Loucy (cell line): ENCODE data around the gene SH3BP1.

Experiments used
- H2AFZ ChIP-seq: fragments of 200-600 bp; sonication (generic); 2 replicates; pipeline ENCODE4 v1.6.0; 2016; ENCODE audit warnings: antibody characterized with exemption, mild to moderate bottlenecking, low read length, moderate library complexity
- H3F3A ChIP-seq: fragments of 200-600 bp; 2 replicates; pipeline ENCODE4 v1.6.0; 2016; ENCODE audit warnings: antibody characterized with exemption, low read depth, mild to moderate bottlenecking
- H3K27me3 ChIP-seq: fragments of 200-600 bp; sonication (generic); 2 replicates; pipeline ENCODE4 v1.6.1; 2014; ENCODE audit warnings: low read length, mild to moderate bottlenecking; ENCODE audit not compliant: insufficient read depth, poor library complexity, severe bottlenecking
- H3K36me3 ChIP-seq: fragments of 200-600 bp; sonication (generic); 2 replicates; pipeline ENCODE4 v1.6.1; 2016; ENCODE audit warnings: low read length; ENCODE audit not compliant: insufficient read depth
- H3K4me1 ChIP-seq: fragments of 200-600 bp; sonication (generic); 2 replicates; pipeline ENCODE4 v1.5.1; 2014; ENCODE audit warnings: low read length, mild to moderate bottlenecking; ENCODE audit not compliant: insufficient read depth, poor library complexity, severe bottlenecking
- H3K4me2 ChIP-seq: fragments of 200-600 bp; sonication (generic); 2 replicates; pipeline ENCODE4 v1.6.0; 2014; ENCODE audit warnings: antibody characterized with exemption, low read length, low read depth, mild to moderate bottlenecking; ENCODE audit not compliant: poor library complexity, severe bottlenecking
- H3K4me3 ChIP-seq: fragments of 200-600 bp; sonication (generic); 2 replicates; pipeline ENCODE4 v1.5.1; 2014; ENCODE audit warnings: low read length, mild to moderate bottlenecking, mixed read lengths; ENCODE audit not compliant: poor library complexity, severe bottlenecking
- H3K79me2 ChIP-seq: fragments of 200-600 bp; sonication (generic); 2 replicates; pipeline ENCODE4 v1.6.1; 2014; ENCODE audit warnings: low read length; ENCODE audit not compliant: insufficient read depth
- H3K9ac ChIP-seq: fragments of 200-600 bp; sonication (generic); 2 replicates; pipeline ENCODE4 v1.6.0; 2014; ENCODE audit warnings: mild to moderate bottlenecking, low read depth, low read length, moderate library complexity; ENCODE audit not compliant: poor library complexity, severe bottlenecking
- H3K9me2 ChIP-seq: fragments of 200-600 bp; sonication (generic); replicated peaks from 2 replicates; pipeline ENCODE4 v1.6.1; 2016; ENCODE audit warnings: low read depth, low read length, mixed read lengths
- H3K9me3 ChIP-seq: fragments of 200-600 bp; sonication (generic); 2 replicates; pipeline ENCODE4 v1.6.1; 2014; ENCODE audit warnings: mild to moderate bottlenecking, antibody characterized with exemption, low read length, low read depth; ENCODE audit not compliant: insufficient read depth
- H4K20me1 ChIP-seq: fragments of 200-600 bp; sonication (generic); 2 replicates; pipeline ENCODE4 v1.6.0; 2014; ENCODE audit warnings: antibody characterized with exemption, low read length, mild to moderate bottlenecking; ENCODE audit not compliant: insufficient read depth, poor library complexity, severe bottlenecking
- EZH2phosphoT487 ChIP-seq: fragments of 200-600 bp; IDR thresholded peaks from 2 replicates; pipeline ENCODE4 v1.6.1; 2018; ENCODE audit warnings: antibody characterized with exemption, mild to moderate bottlenecking, moderate library complexity, borderline replicate concordance
- TF ChIP-seq, protein P1 (sequence below): fragments of 200-600 bp; sonication (generic); conservative IDR thresholded peaks from 2 replicates; pipeline ENCODE4 v1.5.1; 2014; ENCODE audit warnings: mild to moderate bottlenecking, antibody characterized with exemption, low read length

The SH3BP1 gene

DNA sequence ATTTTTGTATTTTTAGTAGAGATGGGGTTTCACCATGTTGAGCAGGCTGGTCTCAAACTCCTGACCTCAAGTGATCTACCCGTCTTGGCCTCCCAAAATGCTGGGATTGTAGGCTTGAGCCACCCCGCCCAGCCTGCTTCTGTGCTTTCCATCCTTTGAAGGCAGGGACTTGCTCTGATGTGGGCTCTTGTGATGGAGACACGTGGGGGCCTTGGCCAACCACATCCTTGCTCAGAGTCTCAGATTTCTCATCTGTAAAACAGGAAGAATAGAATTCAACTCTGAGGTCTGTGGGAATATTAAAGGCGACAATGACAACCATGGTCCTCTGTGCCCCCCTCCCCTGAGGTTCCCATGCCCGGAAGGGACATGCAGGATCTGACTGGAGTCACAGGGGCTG, 34.6 kb upstream of the SH3BP1 start:
- Histone ChIP-seq H2AFZ (no peak overlapping the region), H3K27me3 (no peaks in the 10 kb centered on the region), H3K9me2 (no peaks in the 10 kb centered on the region), H3K79me2 (peaks cover 9% of the 10 kb centered on the region), H3K4me2 (peak overlapping the region; percentile 57), H4K20me1 (peaks cover 8% of the 10 kb centered on the region), H3K9ac (no peak overlapping the region), H3K9me3 (no peaks in the 10 kb centered on the region), H3F3A (no peaks in the 10 kb centered on the region), H3K4me1 (peaks cover 16% of the 10 kb centered on the region), H3K4me3 (peak overlapping the region; percentile 12), H3K36me3 (no peaks in the 10 kb centered on the region)
- TF ChIP-seq EZH2phosphoT487: no peak
- TF ChIP-seq, protein P1, sequence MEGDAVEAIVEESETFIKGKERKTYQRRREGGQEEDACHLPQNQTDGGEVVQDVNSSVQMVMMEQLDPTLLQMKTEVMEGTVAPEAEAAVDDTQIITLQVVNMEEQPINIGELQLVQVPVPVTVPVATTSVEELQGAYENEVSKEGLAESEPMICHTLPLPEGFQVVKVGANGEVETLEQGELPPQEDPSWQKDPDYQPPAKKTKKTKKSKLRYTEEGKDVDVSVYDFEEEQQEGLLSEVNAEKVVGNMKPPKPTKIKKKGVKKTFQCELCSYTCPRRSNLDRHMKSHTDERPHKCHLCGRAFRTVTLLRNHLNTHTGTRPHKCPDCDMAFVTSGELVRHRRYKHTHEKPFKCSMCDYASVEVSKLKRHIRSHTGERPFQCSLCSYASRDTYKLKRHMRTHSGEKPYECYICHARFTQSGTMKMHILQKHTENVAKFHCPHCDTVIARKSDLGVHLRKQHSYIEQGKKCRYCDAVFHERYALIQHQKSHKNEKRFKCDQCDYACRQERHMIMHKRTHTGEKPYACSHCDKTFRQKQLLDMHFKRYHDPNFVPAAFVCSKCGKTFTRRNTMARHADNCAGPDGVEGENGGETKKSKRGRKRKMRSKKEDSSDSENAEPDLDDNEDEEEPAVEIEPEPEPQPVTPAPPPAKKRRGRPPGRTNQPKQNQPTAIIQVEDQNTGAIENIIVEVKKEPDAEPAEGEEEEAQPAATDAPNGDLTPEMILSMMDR: no peak

DNA sequence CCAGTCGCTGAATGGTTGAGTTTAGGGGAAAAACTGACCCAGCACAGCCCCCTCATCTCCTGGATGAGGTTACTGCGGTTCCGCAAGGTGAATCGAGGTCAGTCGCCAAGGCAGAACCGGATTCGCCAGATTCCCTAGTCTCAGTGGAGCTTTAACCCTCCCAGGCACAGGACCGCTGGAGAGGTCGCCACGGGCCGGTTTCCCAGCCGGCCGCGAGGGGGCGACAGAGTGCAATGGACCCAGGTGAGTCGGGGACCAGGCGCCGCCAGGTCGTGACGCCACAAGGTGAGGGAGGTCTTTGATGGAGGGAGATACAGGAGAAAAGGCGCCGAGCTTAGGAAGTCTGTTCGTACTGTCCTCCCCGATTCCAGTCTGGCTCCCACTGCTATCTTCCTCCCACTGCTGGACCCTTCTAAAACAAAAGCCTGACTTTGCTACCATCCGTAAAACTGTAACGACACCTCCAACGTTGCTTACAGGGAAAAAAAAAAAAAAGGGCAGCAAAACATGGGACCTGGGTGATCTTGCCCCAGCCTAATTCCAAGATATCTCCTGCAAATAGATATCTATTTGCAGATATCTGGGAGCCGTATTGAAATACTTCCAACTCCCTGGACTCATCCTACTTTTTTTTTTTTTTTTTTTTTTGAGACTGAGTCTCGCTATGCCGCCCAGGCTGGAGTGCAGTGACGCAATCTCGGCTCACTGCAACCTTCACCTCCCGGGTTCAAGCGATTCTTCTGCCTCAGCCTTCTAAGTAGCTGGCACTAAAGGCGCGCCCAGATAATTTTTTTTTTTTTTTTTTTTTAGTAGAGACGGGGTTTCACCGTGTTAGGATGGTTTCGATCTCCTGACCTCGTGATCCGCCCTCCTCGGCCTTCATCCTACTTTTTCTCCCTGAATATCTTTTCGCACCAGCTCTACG, 32.2 kb upstream of the SH3BP1 start:
- Histone ChIP-seq H3K9ac (no peak overlapping the region), H3K4me1 (peaks cover 34% of the 10 kb centered on the region), H3K79me2 (peaks cover 29% of the 10 kb centered on the region), H3K4me2 (peak overlapping the region; percentile 32), H3K9me3 (no peaks in the 10 kb centered on the region), H3K4me3 (peak overlapping the region; percentile 24), H3F3A (no peaks in the 10 kb centered on the region), H3K9me2 (no peaks in the 10 kb centered on the region), H3K27me3 (no peaks in the 10 kb centered on the region), H4K20me1 (peaks cover 17% of the 10 kb centered on the region), H2AFZ (no peak overlapping the region), H3K36me3 (no peaks in the 10 kb centered on the region)
- TF ChIP-seq EZH2phosphoT487: no peak
- TF ChIP-seq, protein P1: peak; percentile 98

DNA sequence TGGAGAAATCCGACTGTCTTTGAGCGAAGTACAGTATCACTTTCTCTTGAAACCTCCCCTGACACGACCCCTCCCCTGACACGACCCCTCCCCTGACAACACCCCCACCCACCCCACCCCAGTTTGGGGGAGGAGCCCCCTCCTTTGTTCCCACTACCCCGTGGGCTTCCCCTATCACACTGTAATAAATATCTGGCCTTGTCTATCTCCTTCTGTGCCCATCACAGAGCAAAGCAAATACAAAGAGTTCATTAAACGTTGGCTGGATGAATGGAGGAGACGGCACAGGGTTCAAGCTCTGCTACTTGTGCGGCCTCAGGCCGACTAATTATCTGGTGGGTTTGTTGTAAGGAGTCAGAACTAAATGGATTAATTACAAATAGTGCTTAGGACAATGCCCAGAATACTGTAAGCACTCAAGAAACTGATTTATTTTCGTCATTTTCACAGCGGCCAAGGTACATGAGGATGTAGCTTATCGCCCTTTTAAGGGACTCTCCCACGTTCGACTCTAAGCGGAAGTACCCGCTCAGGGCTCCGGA, 31.5 kb upstream of the SH3BP1 start:
- TF ChIP-seq EZH2phosphoT487: no peak
- TF ChIP-seq, protein P1: no peak
- H3K9me3 ChIP-seq: no peaks in the 10 kb centered on the region
- H2AFZ ChIP-seq: peak overlapping the region; percentile 87
- peaks cover 31% of the 10 kb centered on the region for H3K4me1 ChIP-seq
- no peaks in the 10 kb centered on the region for H3K36me3 ChIP-seq
- H3K27me3 ChIP-seq: no peaks in the 10 kb centered on the region
- no peaks in the 10 kb centered on the region for H3F3A ChIP-seq
- peak overlapping the region; percentile 94 for H3K4me3 ChIP-seq
- H3K9me2 ChIP-seq: no peaks in the 10 kb centered on the region
- peak overlapping the region; percentile 62 for H3K4me2 ChIP-seq
- peak overlapping the region; percentile 95 for H3K9ac ChIP-seq
- peaks cover 17% of the 10 kb centered on the region for H4K20me1 ChIP-seq
- H3K79me2 ChIP-seq: peaks cover 33% of the 10 kb centered on the region
